H1 (cell line): Measurements from ENCODE around the gene ZNF805. TPM values are rescaled to one million over a fixed set of nuclear protein-coding genes. Genes with fewer than 3 reads are reported as not detected.

Source experiments
- CBX8 ChIP-seq: fragments of 300-800, 300-1000 bp; sonication (generic); IDR thresholded peaks from 2 replicates; pipeline ENCODE4 v1.7.1; 2016; ENCODE audit warnings: low read depth, low read length, borderline replicate concordance
- CEBPB ChIP-seq: IDR thresholded peaks from 2 replicates; pipeline ENCODE4 v1.6.1; 2012; ENCODE audit warnings: low read depth, low read length
- CHD7 ChIP-seq: fragments of 300-600 bp; sonication (generic); IDR thresholded peaks from 2 replicates; pipeline ENCODE4 v1.7.1; 2012; ENCODE audit warnings: low read length, moderate library complexity, mild to moderate bottlenecking, inconsistent platforms; ENCODE audit not compliant: insufficient replicate concordance
- EGR1 ChIP-seq: IDR thresholded peaks from 2 replicates; pipeline ENCODE4 v1.6.1; 2011; ENCODE audit warnings: low read depth, low read length, borderline replicate concordance
- HDAC2 ChIP-seq, 2 experiments: fragments of 300-600 bp in 1 of 2; sonication (generic) in 1 of 2; IDR thresholded peaks; 2 replicates each; pipeline ENCODE4 v1.6.1; 2011 to 2012; ENCODE audit warnings: low read depth in 2 of 2, low read length in 2 of 2, mild to moderate bottlenecking in 2 of 2, moderate library complexity in 2 of 2, borderline replicate concordance in 1 of 2, inconsistent platforms in 1 of 2
- PHF8 ChIP-seq: fragments of 200-600 bp; sonication (generic); conservative IDR thresholded peaks from 2 replicates; pipeline ENCODE4 v1.7.1; 2012; ENCODE audit warnings: low read depth, mild to moderate bottlenecking, inconsistent platforms, low read length, moderate library complexity
- TBP ChIP-seq: IDR thresholded peaks from 2 replicates; pipeline ENCODE4 v1.6.1; 2011; ENCODE audit warnings: low read depth, low read length, improper control_type of control experiment
- polyA plus RNA-seq, 7 experiments: library from polyadenylated mRNA; depleted of rRNA in 3 of 7; stranded (reverse) in 5 of 7; unstranded in 2 of 7; fragments of >200 nt in 5 of 7; fragments of 200-250 nt in 2 of 7; gene quantifications; 1 replicate in 5 of 7; 2 replicates in 1 of 7; 4 replicates in 1 of 7; pipeline versions ENCODE4 v1.2.1 to v1.2.3, GENCODE V29; 2011 to 2013; ENCODE audit warnings: missing spikeins in 2 of 7, mixed read lengths in 2 of 7
- total RNA-seq: library from RNA; stranded (reverse); fragmentation: NEBNext Ultra II Directional; extraction: Animal tissue kit (Norgen Biotek cat#: 25700); gene quantifications from 2 replicates; pipeline ENCODE4 v1.2.1, GENCODE V29; 2021
- TF ChIP-seq, protein P1 (sequence below): IDR thresholded peaks from 2 replicates; pipeline ENCODE4 v1.6.1; 2012; ENCODE audit warnings: low read length, inconsistent platforms

Gene ZNF805
- total and polyA plus RNA-seq, 2 of the 8 experiments (the other 6 are each of a cell fraction or from before 2014, with no cell fraction given), result 2.3 to 14.8 TPM

DNA sequence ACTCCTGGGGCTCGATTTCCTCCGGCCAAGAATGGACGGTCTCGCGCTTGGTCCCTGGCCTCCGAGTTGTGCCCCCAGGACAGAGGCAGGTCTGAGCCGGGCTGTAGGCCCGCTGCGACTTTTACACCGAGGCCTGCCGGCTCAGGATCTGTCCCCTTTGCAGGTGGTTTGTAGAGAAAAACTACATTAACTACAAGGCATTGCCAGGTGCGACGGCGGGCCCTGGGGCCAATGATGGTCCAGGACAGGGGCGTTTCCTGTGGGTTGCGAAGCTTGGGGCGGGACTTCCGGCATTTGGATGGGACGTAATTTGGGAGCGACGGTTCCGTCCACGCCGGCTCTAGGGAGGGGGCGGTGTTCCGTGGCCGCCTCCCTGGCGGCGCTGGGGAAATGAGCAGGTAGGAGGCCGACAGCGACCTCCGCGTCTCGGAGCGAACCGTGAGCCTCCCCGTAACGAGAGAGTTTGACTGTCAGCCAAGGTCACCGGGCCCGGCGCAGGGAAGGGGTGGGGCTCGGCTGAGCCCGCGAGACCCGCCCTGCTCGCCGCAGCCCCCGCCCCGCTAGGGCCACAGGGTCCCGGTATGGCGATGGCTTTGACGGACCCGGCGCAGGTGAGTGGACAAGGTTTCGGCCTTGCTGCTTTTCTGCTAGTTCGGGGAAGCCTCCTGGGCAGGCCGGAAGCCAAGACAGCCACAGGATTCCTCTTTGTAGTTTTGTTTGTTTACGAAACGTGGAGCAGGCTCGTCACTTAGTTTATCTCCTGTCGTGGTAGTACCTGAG, at the start of gene ZNF805 (continued):
- TF ChIP-seq CHD7 (no peak), TBP (peak; percentile 90), CBX8 (no peak), EGR1 (peak; percentile 69; the same call in 1 of the 2 replicates), HDAC2 (IDR thresholded peaks at IDR 0.05; ENCODE audit: borderline replicate concordance in 1 of 2, low read depth in 2 of 2, low read length in 2 of 2) (0 out of 4 replicates have a peak, but pooled peaks of 1 of the 2 experiments have one; percentile 19), PHF8 (peak; percentile 92), CEBPB (no peak)
- TF ChIP-seq, protein P1, sequence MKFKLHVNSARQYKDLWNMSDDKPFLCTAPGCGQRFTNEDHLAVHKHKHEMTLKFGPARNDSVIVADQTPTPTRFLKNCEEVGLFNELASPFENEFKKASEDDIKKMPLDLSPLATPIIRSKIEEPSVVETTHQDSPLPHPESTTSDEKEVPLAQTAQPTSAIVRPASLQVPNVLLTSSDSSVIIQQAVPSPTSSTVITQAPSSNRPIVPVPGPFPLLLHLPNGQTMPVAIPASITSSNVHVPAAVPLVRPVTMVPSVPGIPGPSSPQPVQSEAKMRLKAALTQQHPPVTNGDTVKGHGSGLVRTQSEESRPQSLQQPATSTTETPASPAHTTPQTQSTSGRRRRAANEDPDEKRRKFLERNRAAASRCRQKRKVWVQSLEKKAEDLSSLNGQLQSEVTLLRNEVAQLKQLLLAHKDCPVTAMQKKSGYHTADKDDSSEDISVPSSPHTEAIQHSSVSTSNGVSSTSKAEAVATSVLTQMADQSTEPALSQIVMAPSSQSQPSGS, result no peak
